HG03571 (cell line): ENCODE data around the gene HTRA3.
A peak's percentile ranks its signal among the peaks of the same experiment; 100 is the strongest.

Experiments
- ATAC-seq: cut with Tn5 transposase; IDR thresholded peaks from one replicate; pipeline ENCODE4 v1.9.1; 2021; ENCODE audit not compliant: unreplicated experiment

HTRA3 gene

DNA sequence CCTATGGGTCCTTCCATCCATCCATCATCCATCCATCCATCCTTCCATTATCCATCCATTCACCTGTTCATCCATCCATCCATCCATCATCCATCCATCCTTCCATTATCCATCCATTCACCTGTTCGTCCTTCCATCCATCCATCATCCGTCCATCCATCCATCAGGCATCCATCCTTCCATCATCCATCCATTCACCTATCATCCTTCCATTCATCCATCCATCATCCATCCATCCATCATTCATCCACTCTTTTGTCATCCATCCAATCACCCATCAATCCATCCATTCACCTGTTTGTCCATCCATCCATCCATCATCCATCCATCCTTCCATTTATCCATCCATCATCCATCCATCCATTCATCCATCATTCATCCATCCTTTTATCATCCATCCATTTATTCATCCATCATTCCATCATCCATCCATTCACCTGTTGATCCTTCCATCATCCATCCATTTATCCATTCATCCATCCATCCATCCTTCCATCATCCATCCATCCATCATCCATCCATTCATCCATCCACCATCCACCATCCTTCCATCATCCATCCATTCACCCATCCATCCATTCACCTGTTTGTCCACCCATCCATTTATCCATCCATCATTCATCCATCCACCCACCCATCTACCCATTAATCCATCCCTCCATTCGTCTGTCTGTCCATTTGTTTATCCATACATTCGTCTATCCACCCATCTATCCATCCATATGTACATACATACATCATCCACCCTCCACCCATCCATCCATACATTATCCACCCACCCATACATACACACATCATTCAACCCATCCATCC, 35.7 kb upstream of the HTRA3 start:
- ATAC-seq: no peak

DNA sequence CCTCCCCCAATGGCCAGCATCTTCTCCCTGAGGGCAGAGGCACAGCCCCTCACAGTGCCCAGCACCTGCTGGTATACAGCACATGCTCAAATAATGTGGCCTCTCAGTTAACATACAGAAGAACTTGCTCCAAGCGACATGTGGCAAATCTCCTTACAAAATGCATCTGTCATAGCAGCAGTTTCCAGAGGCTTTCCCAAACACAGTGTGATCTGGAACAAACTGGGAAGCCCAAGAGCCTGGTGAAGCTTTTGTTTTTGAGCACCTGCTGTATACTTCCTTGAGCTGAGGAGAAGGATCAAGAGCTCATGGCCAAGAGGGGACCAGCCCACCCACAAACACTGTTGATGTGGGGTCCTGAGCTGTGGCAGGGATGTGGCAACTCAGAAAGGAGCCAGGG, 34.8 kb upstream of the HTRA3 start:
- no peak for ATAC-seq

DNA sequence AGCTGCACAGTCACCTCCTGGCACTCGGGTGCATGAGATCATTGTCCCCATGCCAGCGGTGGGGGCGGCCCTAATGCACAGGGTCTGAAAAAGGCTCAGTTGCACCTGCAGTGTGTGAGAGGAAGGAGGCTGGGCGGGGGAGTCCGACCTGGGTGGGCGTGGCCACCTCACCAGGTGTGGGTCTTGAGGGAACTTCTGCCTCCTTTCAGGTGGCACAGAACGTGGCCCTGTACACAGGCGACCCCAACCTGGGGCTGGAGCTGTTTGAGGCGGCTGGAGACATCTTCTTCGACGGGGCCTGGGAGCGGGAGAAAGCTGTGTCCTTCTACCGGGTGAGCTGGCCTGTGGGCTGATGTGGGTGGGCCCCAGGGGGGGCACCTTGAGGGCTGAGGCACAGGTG, 34.3 kb upstream of the HTRA3 start:
- ATAC-seq: no peak

DNA sequence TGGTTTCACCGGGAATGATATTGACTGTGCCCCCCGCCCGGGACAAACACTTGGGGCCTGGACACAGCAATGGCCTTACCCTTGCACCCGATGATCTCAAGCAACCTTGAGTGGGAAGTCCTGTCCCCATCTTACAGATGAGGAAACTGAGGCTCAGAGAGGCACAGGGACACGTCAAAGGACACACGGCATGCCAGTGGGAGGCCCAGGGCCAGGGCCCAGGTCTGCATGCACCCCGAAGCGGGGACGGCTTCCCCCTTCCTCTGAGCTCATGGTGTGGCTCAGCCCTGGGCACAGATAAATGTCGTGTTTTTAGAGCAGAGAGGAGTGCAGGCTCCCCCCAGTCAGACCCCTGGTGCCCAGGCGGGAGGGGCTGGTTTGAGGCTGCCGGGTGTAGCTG, 33.9 kb upstream of the HTRA3 start:
- ATAC-seq: no peak

DNA sequence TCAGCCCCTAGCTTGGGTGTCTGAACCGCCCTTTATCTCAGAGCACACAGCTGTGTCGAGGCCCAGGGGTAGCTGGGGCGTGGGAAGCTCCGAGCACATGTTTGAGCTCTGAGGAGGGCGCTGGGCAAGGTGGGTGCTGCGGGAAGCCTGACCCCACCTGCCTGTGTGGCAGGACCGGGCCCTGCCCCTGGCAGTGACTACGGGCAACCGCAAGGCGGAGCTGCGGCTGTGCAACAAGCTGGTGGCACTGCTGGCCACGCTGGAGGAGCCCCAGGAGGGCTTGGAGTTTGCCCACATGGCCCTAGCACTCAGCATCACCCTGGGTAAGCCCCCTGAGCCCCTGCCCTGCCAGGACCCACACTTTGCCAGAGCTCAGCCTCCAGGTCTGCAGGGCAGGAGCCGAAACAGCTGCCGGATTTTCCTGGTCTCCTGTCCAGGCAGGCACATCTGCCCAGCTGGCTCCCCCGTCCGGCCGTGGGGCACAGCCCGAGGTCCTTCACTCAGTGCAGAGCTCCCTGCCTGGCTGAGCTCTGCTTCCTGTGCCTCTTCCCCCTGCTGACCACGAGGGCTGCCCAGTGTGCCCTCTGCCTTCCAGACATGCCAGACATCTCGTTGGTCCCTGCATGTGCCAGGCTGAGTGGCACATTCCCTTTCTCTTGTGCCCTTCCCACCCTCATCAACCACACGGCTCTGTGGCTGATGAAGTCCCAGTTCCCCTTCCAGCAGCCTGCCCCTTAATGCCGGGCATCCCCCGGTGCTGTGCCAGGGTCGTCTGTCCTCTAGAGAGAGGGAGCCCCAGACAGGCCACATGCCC, 33.2 kb upstream of the HTRA3 start:
- no peak for ATAC-seq

DNA sequence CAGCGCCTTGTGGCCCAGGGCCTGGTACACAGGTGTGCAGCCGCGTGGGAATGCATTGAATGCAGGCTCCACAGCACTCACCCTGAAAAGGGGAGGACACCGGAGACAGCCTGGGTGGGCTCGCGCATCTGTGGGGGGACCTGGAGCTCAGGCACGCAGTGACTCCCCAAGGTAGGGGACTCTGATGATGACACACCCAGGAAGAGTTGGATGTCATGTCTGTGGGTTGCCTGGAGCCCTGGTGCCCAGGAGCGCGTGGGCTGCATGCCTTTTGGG, 32.7 kb upstream of the HTRA3 start:
- ATAC-seq: no peak

DNA sequence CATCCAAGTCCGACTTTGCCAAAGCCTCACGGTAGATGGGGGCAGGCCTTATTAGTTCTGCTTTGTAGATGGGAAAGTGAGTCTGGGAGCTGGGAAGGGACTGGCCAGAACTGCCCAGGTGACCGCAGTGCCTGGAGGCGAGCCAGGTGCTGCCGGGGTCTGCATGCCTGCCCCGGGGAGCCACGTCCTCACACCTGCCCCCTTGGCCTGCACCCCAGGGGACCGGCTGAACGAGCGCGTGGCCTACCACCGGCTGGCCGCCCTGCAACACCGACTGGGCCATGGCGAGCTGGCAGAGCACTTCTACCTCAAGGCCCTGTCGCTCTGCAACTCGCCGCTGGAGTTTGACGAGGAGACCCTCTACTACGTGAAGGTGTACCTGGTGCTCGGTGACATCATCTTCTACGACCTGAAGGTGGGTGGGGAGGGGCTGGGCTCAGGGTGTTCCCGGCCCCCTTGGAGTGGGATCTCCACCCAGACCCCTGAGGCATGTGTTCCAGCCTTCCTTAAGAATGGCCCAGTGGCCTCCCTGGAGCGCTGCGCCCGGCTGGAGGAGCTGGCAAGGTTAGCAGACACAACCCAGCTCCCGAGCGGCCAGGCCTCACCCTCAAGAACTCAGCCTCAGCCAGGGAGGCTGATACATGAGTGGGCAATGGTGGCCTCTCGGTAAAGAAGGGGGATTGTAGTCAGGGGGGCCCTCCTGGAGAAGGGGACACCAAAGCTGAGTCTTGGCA, 32.1 kb upstream of the HTRA3 start:
- ATAC-seq: no peak

DNA sequence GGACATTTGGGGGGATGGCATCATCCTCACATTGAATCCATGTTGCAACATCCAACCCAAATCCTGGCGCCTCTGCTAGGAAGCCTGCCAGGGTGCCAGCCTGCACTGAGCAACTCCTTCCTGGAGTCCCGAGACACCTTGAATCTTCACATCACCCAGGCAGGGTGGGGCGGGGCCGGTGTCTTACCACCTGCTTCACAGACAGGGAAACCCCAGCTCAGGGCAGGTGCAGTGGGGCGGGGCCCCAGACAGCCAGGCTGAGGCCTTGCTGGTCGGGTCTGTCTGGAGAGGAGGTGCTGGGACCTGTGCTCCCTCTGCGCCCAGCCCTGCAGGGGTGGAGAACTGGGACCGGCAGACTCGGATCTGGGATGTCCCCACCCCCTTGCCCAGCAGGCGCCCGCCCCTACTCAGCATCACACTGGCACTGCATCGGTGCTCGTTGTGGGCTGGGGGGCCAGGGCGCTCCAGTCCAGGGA, 31.5 kb upstream of the HTRA3 start:
- ATAC-seq: no peak

DNA sequence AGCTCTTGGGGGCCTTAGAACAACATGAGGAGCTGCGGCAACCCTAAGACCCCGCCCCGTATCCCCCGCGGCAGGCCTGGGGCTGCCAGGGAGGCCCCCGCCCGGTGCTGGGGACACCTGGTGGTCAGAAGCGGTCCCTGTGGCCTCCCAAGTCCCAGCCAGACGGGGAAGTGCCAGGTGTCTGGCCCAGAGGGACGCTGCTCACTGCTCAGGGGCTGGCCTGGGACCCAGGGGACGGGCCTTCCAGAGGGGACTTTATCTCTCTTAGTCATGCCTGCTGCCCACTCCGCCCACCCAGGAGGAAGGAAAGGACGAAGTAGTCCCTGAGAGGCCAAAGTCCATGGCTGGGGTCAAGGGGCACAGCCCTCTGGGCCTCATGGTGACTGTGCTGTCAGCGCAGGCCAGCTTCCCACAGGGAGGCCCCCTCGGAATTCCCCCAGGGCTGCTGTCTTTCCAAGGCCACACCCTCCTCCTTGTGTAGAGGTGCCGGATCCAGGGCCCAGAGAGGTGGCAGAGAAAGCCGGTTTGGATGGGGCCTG, 31.0 kb upstream of the HTRA3 start:
- ATAC-seq: no peak

DNA sequence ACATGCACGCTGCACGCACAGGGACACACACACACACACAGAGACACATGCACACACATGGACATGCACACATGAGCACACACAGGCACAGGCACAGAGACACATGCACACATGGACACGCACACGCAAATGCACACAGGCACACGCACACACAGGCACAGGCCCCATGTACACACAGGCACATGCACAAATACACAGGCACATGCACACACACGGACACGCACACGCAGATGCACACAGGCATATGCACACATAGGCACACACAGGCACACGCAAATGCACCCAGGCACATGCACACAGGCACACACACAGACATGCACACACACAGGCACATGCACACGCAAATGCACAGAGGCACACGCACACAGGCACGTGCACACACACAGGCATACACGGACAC, 30.3 kb upstream of the HTRA3 start:
- ATAC-seq: no peak

DNA sequence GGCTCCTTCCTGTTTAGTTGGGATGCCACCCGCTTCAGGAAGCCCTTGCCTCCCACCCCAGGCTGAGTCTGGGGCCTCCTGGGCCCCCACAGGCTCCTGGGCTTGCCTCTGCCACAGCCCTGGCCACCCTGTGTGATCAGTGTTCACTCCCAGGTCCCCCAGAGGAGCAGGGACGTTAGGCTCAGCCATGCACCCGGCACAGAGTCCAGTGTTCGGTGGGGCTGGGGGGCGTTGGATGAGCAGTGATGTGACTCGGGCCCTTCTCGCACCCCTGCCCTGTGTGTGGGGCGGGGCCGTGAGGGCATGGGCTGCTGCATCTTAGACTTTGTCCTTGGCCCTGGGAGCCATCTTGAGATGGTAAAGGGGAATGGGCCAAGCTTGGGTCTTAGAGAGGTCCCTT, 29.9 kb upstream of the HTRA3 start:
- no peak for ATAC-seq

DNA sequence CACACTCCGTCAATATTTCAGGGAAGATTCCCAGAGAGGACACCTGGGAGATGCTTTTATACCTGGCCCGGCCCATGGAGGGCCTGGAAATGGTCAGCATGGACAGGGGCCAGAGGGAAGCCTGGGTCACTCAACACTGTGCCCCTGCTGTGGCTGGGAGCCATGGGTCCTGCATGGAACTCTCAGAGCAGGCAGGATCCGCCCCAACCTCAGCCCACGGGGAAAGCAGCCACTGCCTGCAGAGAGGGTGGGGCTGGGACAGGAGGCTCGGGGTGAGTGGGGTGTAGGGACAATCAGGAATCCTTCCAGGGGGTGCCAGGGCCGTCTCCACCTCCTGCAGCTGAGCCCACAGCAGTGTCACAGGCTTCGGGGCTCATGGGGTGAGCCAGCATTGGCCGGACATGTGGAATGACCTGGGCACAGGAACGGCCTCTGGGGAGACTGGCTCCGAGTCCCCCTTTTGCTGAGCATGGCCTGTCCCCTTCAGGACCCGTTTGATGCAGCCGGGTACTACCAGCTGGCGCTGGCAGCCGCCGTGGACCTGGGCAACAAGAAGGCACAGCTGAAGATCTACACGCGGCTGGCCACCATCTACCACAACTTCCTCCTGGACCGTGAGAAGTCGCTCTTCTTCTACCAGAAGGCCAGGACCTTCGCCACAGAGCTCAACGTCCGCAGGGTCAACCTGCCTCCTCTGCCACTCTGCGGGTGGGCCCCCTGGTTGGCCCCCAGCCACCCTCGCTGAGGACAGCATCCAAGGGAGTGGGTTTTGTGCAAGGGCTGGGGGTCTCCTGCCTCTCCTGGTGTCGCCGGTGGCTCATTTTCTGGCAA, 29.1 kb upstream of the HTRA3 start:
- no peak for ATAC-seq

DNA sequence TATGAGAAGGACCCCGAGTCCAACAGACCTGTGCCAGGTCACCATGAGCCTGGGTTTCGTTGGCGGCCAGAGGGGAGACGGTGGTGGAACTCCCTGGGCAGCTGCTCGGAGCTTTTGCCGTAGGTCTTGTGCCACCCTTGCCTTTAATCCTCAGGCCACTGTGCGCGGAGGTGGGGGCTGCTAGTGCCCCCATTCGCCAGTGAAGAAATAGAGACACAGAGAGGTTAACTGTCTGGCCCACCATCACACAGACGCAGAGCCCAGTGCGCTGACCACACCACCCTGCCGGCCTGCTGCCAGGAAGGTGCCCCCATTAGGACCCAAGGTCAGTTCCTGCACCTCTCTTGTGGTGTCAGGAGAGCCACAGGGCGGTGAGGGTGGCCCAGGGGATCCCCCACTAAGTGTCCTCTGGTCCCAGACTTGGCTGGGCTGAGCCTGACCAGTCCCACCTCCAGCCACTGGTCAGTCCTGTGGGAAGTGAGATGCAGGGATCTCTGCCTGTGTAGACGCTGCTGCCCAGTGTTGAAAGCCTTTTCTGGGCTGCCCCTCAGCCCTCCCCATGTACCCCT, 28.3 kb upstream of the HTRA3 start:
- no peak for ATAC-seq

DNA sequence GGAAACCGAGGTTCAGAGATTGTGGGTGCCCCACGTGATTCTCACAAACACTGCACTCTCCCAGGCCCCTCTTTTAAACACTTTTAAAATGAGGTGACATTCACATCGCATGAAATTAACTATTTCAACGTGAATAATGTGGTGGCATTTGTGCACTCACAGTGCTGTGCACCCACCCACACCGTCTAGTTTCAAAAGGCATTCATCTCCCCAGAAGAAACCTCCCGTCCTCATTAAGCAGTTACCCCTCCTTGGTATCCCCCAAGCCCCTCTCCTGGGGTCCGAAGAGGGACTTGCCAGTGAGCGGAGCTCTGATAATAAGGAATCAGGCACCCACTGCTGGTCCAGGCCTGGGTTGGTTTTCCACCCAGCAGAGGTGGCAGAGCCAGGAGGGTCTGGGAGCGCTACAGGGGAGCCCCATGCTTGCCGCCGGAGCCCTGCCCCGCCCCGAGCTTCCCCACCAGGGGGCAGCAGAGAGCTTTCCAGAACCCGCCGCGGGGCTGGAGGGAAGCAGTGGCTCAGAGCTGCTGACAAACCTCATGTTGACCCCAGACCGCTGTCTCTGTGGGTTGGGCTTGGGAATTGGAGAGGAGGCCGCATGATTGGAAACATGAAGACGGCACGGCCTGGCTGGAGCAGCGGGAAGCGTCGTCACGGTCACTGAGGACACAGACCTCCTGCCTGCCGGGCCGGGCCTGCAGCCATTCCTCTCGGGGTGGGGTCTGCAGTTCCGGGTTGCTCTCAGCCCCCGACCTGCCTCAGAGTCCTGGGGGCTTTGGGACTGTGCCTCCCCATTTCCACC, 27.5 kb upstream of the HTRA3 start:
- peak; percentile 64 for ATAC-seq

DNA sequence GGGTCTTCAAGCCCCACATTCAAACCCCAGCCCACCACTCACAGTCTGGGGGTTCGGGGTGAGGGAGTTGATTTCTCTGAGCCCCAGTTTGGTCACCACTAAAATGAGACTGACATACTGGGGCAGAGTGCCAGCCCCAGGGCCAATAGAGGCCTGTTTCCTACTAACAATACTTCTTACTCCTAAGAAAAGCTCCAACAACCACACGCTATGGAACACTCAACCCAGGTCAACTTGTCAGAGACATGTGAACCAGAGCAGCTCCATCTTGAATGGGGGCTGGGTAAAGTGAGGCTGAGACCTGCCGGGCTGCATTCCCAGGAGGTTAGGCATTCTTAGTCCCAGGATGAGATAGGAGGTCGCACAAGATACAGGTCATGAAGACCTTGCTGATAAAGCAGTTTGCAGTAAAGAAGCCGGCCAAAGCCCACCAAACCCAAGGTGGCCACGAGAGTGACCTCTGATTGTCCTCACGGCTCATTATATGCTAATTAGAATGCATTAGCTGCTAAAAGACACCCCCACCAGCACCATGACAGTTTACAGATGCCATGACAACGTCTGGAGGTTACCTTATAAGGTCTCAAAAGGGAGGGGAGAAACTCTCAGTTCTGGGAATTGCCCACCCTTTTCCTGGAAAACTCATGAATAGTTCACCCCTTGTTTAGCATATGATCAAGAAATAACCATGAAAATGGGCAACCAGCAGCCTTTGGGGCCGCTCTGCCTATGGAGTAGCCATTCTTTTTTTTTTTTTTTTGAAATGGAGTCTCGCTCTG, 26.6 kb upstream of the HTRA3 start:
- no peak for ATAC-seq

DNA sequence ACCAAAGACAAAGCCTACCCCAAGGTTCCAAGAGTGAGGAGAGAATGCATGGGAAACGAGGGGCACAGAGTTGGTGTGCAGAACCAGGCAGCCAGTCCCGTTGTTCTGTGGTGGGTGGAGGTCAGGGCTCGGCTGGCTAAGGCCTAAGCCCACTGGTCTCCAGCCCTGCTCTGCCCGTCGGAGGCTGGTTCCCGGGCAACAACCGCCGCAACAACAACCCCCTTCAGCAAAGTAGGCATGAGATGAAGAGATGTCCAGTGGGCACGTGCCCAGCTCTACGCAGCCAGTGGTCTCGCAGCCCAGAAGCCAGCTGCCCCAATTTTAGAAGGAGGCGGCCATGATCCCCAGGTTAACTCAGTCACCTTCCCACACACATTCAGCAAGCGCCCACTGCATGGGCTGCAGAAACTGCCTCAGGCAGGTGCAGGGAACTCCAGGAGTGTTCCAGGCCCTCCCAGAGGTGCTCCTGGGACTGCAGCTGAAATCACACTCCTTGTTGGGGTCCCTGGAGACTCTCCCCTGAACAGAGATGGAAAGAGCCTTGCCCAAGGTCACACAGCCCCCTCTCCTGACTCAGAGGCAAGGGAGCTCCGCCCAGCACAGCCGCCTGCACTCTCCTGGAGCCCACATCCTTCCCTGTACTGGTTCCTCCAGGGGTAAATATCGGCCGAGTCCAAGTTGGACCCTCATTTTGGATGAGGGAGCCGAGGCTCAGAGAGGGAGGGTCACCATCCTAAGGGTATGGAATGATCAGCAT, 25.4 kb upstream of the HTRA3 start:
- no peak for ATAC-seq

DNA sequence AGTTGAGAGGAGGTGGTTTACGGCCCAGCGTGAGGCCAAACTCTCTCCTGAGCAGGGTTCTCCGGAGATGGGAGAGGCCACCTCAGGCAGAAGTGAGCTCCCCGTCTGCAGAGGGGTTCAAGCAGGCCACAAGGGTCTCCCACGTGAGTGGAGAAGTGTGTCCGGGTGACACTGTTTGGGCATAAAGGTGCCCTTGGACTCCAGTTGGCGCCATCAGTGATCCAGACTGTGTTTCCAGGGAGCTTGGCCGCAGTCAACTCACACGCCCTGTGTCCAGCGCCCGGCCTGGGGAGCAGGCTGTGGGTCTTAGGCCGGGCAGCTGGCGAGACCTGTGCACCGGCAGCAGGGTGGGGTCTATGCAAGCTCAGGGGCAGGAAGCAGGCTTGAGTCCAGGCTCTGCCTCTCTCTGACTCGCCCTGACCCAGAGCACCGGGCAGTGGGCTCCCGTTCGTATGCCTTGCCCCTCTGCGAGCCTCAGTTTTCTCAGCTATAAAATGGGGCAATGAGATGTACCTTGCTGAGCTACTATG, 24.6 kb upstream of the HTRA3 start:
- ATAC-seq: no peak
